Measurements from ENCODE around the gene SLIT3. TPM values are rescaled to one million over a fixed set of nuclear protein-coding genes. Genes with fewer than 3 reads are reported as not detected.

The SLIT3 gene
- total RNA-seq, 2 experiments from 2014 or later, result 0.15 TPM; not detected in 1

GRCh38 chr5:168829922-168830417 is 471.0 kb downstream of the SLIT3 start:
- H3K9me3 Mint-ChIP-seq, result peaks cover 3% of the 10 kb centered on the region
- no peaks in the 10 kb centered on the region for H3K36me3 Mint-ChIP-seq (ENCODE audit: low read depth)
- ChIA-PET CTCF (interaction anchor here (1.2 kb wide), 1 partner anchor 10 kb away, joined by 3 read pairs; no protein-coding TSS in a partner anchor), POLR2A (no interaction called here)
- H3K4me1 Mint-ChIP-seq, result peaks cover 10% of the 10 kb centered on the region
- H3K27me3 Mint-ChIP-seq, result no peaks in the 10 kb centered on the region
- no peak overlapping the region for H3K4me3 Mint-ChIP-seq
- H3K27ac Mint-ChIP-seq, result no peak overlapping the region
- no peak for DNase-seq

- ChIA-PET CTCF (no interaction called here), POLR2A (no interaction called here)
- Mint-ChIP-seq H3K4me1 (peaks cover 9% of the 10 kb centered on the region), H3K36me3 (ENCODE audit: low read depth) (no peaks in the 10 kb centered on the region), H3K4me3 (no peak overlapping the region), H3K9me3 (peaks cover 3% of the 10 kb centered on the region), H3K27ac (no peak overlapping the region), H3K27me3 (no peaks in the 10 kb centered on the region)
- DNase-seq, result no peak
Measured at GRCh38 chr5:168829044-168829443, 471.9 kb downstream of the SLIT3 start.

GRCh38 chr5:168827636-168828035 is 473.3 kb downstream of the SLIT3 start:
- H3K4me3 Mint-ChIP-seq, result no peak overlapping the region
- CTCF ChIA-PET, result interaction anchor here (0.9 to 1.4 kb wide), 2 partner anchors 9 to 12 kb away, joined by 3 read pairs; no protein-coding TSS in a partner anchor
- H3K9me3 Mint-ChIP-seq, result peaks cover 3% of the 10 kb centered on the region
- no peak for DNase-seq
- H3K36me3 Mint-ChIP-seq (ENCODE audit: low read depth), result no peaks in the 10 kb centered on the region
- no peak overlapping the region for H3K27ac Mint-ChIP-seq
- POLR2A ChIA-PET, result no interaction called here
- H3K4me1 Mint-ChIP-seq, result peaks cover 6% of the 10 kb centered on the region
- H3K27me3 Mint-ChIP-seq, result no peaks in the 10 kb centered on the region

- Mint-ChIP-seq H3K27me3 (no peaks in the 10 kb centered on the region), H3K27ac (no peak overlapping the region), H3K4me1 (peaks cover 11% of the 10 kb centered on the region), H3K9me3 (peaks cover 3% of the 10 kb centered on the region), H3K36me3 (ENCODE audit: low read depth) (no peaks in the 10 kb centered on the region), H3K4me3 (no peak overlapping the region)
- POLR2A ChIA-PET, result no interaction called here
- no peak for DNase-seq
- CTCF ChIA-PET, result no interaction called here
Measured at GRCh38 chr5:168826246-168826725, 474.7 kb downstream of the SLIT3 start.

GRCh38 chr5:168822745-168823281 is 478.1 kb downstream of the SLIT3 start:
- H3K4me3 Mint-ChIP-seq, result no peak overlapping the region
- DNase-seq, result no peak
- POLR2A ChIA-PET, result no interaction called here

GRCh38 chr5:168822248-168822744 is 478.6 kb downstream of the SLIT3 start:
- H3K4me3 Mint-ChIP-seq, result no peak overlapping the region
- CTCF ChIA-PET, result interaction anchor here (1.1 kb wide), 1 partner anchor 15 kb away, joined by 3 read pairs; no protein-coding TSS in a partner anchor
- DNase-seq, result no peak
- H3K9me3 Mint-ChIP-seq, result no peaks in the 10 kb centered on the region
- no peaks in the 10 kb centered on the region for H3K36me3 Mint-ChIP-seq (ENCODE audit: low read depth)
- H3K4me1 Mint-ChIP-seq, result peaks cover 11% of the 10 kb centered on the region
- H3K27ac Mint-ChIP-seq, result no peak overlapping the region
- no peaks in the 10 kb centered on the region for H3K27me3 Mint-ChIP-seq
- POLR2A ChIA-PET, result no interaction called here

More at GRCh38 chr5:168822745-168823281, 478.1 kb downstream of the SLIT3 start:
- H3K36me3 Mint-ChIP-seq (ENCODE audit: low read depth), result no peaks in the 10 kb centered on the region
- CTCF ChIA-PET, result interaction anchor here (1.1 kb wide), 1 partner anchor 16 kb away, joined by 3 read pairs; no protein-coding TSS in a partner anchor
- H3K27ac Mint-ChIP-seq, result no peak overlapping the region
- peaks cover 11% of the 10 kb centered on the region for H3K4me1 Mint-ChIP-seq
- no peaks in the 10 kb centered on the region for H3K9me3 Mint-ChIP-seq
- H3K27me3 Mint-ChIP-seq, result no peaks in the 10 kb centered on the region

- Mint-ChIP-seq H3K27me3 (no peaks in the 10 kb centered on the region), H3K36me3 (ENCODE audit: low read depth) (no peaks in the 10 kb centered on the region), H3K4me1 (peaks cover 11% of the 10 kb centered on the region), H3K9me3 (no peaks in the 10 kb centered on the region), H3K4me3 (no peak overlapping the region), H3K27ac (peak overlapping the region; percentile 19)
- POLR2A ChIA-PET, result no interaction called here
- CTCF ChIA-PET, result no interaction called here
- DNase-seq, result no peak
Measured at GRCh38 chr5:168820874-168821273, 480.1 kb downstream of the SLIT3 start.

GRCh38 chr5:168819004-168819621 is 481.8 kb downstream of the SLIT3 start:
- DNase-seq, result no peak
- Mint-ChIP-seq H3K27ac (no peak overlapping the region), H3K27me3 (no peaks in the 10 kb centered on the region), H3K4me3 (no peak overlapping the region), H3K36me3 (ENCODE audit: low read depth) (no peaks in the 10 kb centered on the region), H3K4me1 (peaks cover 11% of the 10 kb centered on the region), H3K9me3 (no peaks in the 10 kb centered on the region)
- ChIA-PET POLR2A (no interaction called here), CTCF (interaction anchor here (0.6 to 1.2 kb wide), 2 partner anchors 12 to 209 kb away, joined by 3 to 5 read pairs; no protein-coding TSS in a partner anchor)

GRCh38 chr5:168818558-168818957 is 482.4 kb downstream of the SLIT3 start:
- no peaks in the 10 kb centered on the region for H3K27me3 Mint-ChIP-seq
- ChIA-PET POLR2A (no interaction called here), CTCF (no interaction called here)
- no peak overlapping the region for H3K4me3 Mint-ChIP-seq
- H3K4me1 Mint-ChIP-seq, result peaks cover 11% of the 10 kb centered on the region
- no peak for DNase-seq
- H3K36me3 Mint-ChIP-seq (ENCODE audit: low read depth), result no peaks in the 10 kb centered on the region
- H3K27ac Mint-ChIP-seq, result no peak overlapping the region
- H3K9me3 Mint-ChIP-seq, result no peaks in the 10 kb centered on the region

GRCh38 chr5:168817591-168817990 is 483.3 kb downstream of the SLIT3 start:
- no peaks in the 10 kb centered on the region for H3K36me3 Mint-ChIP-seq (ENCODE audit: low read depth)
- POLR2A ChIA-PET, result no interaction called here
- DNase-seq, result no peak
- no peaks in the 10 kb centered on the region for H3K9me3 Mint-ChIP-seq
- CTCF ChIA-PET, result no interaction called here
- H3K27me3 Mint-ChIP-seq, result no peaks in the 10 kb centered on the region
- peaks cover 5% of the 10 kb centered on the region for H3K4me1 Mint-ChIP-seq
- no peak overlapping the region for H3K4me3 Mint-ChIP-seq
- no peak overlapping the region for H3K27ac Mint-ChIP-seq

GRCh38 chr5:168816661-168817060 is 484.3 kb downstream of the SLIT3 start:
- no peaks in the 10 kb centered on the region for H3K27me3 Mint-ChIP-seq
- H3K9me3 Mint-ChIP-seq, result no peaks in the 10 kb centered on the region
- no peak overlapping the region for H3K27ac Mint-ChIP-seq
- POLR2A ChIA-PET, result no interaction called here
- DNase-seq, result no peak
- no peaks in the 10 kb centered on the region for H3K36me3 Mint-ChIP-seq (ENCODE audit: low read depth)
- no peak overlapping the region for H3K4me3 Mint-ChIP-seq
- no peaks in the 10 kb centered on the region for H3K4me1 Mint-ChIP-seq
- CTCF ChIA-PET, result interaction anchor here (1.2 kb wide), 1 partner anchor 11 kb away, joined by 3 read pairs; no protein-coding TSS in a partner anchor

- POLR2A ChIA-PET, result no interaction called here
- Mint-ChIP-seq H3K27me3 (no peaks in the 10 kb centered on the region), H3K4me1 (no peaks in the 10 kb centered on the region), H3K27ac (no peak overlapping the region), H3K36me3 (ENCODE audit: low read depth) (no peaks in the 10 kb centered on the region), H3K4me3 (no peak overlapping the region), H3K9me3 (no peaks in the 10 kb centered on the region)
- CTCF ChIA-PET, result interaction anchor here (0.9 kb wide), 1 partner anchor 11 kb away, joined by 4 read pairs; no protein-coding TSS in a partner anchor
- DNase-seq, result no peak
Measured at GRCh38 chr5:168813184-168813968, 487.6 kb downstream of the SLIT3 start.

- no peaks in the 10 kb centered on the region for H3K4me1 Mint-ChIP-seq
- DNase-seq, result no peak
- no peaks in the 10 kb centered on the region for H3K36me3 Mint-ChIP-seq (ENCODE audit: low read depth)
- no peaks in the 10 kb centered on the region for H3K27me3 Mint-ChIP-seq
- ChIA-PET CTCF (no interaction called here), POLR2A (no interaction called here)
- H3K4me3 Mint-ChIP-seq, result no peak overlapping the region
- no peaks in the 10 kb centered on the region for H3K9me3 Mint-ChIP-seq
- H3K27ac Mint-ChIP-seq, result no peak overlapping the region
Measured at GRCh38 chr5:168810641-168811040, 490.3 kb downstream of the SLIT3 start.
